ENCODE measurements around the gene KIRREL3. TPM values are rescaled to one million over a fixed set of nuclear protein-coding genes. Genes with fewer than 3 reads are reported as not detected.

The KIRREL3 gene
- total and polyA plus RNA-seq, 2 of the 8 experiments (the other 6 are each of a cell fraction or from before 2014, with no cell fraction given), result 0.29 to 0.32 TPM

- no peak for TF ChIP-seq CHD7 (IDR thresholded peaks at IDR 0.05; ENCODE audit: insufficient replicate concordance, low read length)
- TF ChIP-seq BACH1 (IDR thresholded peaks at IDR 0.05; ENCODE audit: low read length), result no peak
- no peak for TF ChIP-seq KDM4A (IDR thresholded peaks at IDR 0.05; ENCODE audit: low read depth, low read length, severe bottlenecking)
- no peak for TF ChIP-seq CBX5 (IDR thresholded peaks at IDR 0.05; ENCODE audit: low read depth, low read length)
- peak in 1 of 2 experiments; percentile 36; a peak in 1 of 4 replicates for TF ChIP-seq HDAC2 (IDR thresholded peaks at IDR 0.05; ENCODE audit: borderline replicate concordance in 1 of 2, low read depth in 2 of 2, low read length in 2 of 2)
- no peak for TF ChIP-seq NANOG (IDR thresholded peaks at IDR 0.05; ENCODE audit: insufficient read depth, low read depth, low read length, poor library complexity, severe bottlenecking)
- TF ChIP-seq PHF8 (conservative IDR thresholded peaks at IDR 0.05; ENCODE audit: low read depth, low read length), result no peak
- TF ChIP-seq MAX (IDR thresholded peaks at IDR 0.05), result peak; percentile 18; the same call in 1 of the 2 replicates
- no peak for TF ChIP-seq TBP (IDR thresholded peaks at IDR 0.05; ENCODE audit: low read depth, low read length)
- TF ChIP-seq BCL11A (IDR thresholded peaks at IDR 0.05; ENCODE audit: low read depth in 2 of 2, low read length in 2 of 2), result no peak
Measured at GRCh38 chr11:126601550-126602215, 398.9 kb downstream of the KIRREL3 start (continued).

Measured in H1 (cell line).